K562 (cell line): ENCODE results near the gene CDRT4.

Experiments
- FOSL1 ChIP-seq: fragments of 200-800 bp; sonication (Bioruptor generic); conservative IDR thresholded peaks from 2 replicates; pipeline ENCODE4 v1.6.1; 2016; ENCODE audit warnings: missing genetic modification characterization, missing compliant biosample characterization
- HDAC6 ChIP-seq: IDR thresholded peaks from 2 replicates; pipeline ENCODE4 v1.6.1; 2012; ENCODE audit warnings: low read depth, mild to moderate bottlenecking, control low read depth, inconsistent platforms, low read length, moderate library complexity
- JUN ChIP-seq, 2 experiments: sonication (generic) in 1 of 2; formaldehyde crosslinking in 1 of 2; IDR thresholded peaks; 2 replicates each; pipeline versions ENCODE4 v1.6.1 to v1.8.0; 2012 to 2022; ENCODE audit warnings: borderline replicate concordance in 2 of 2, mild to moderate bottlenecking in 2 of 2, improper control_type of control experiment in 1 of 2, low read depth in 1 of 2, low read length in 1 of 2, missing genetic modification reagents in 1 of 2
- WHSC1 ChIP-seq: IDR thresholded peaks from one replicate; pipeline ENCODE4 v1.6.1; 2012; ENCODE audit warnings: low read length, control low read depth, inconsistent platforms

GRCh38 chr17:15453246-15453645, 14.2 kb downstream of the CDRT4 start:
- TF ChIP-seq JUN (IDR thresholded peaks at IDR 0.05; ENCODE audit: borderline replicate concordance, low read depth, low read length): no peak
- TF ChIP-seq JUN (CRISPR knock-in tag; IDR thresholded peaks at IDR 0.05; ENCODE audit: borderline replicate concordance): no peak
- no peak for TF ChIP-seq WHSC1
- no peak for TF ChIP-seq FOSL1 (tag)
- no peak for TF ChIP-seq HDAC6
